Ovary (tissue), 3 donors: ENCODE results near the gene CLASP1.

Source experiments
- POLR2A ChIP-seq: fragments of 450-650 bp; IDR thresholded peaks from one replicate; pipeline ENCODE4 v1.6.1; 2017; ENCODE audit warnings: antibody characterized with exemption, mild to moderate bottlenecking, moderate library complexity
- TF ChIP-seq, protein P1 (sequence below), 3 donors: fragments of 450-650 bp in 2 of 3; fragments of 200-600 bp in 1 of 3; IDR thresholded peaks; one replicate each; pipeline versions ENCODE4 v1.5.1 to v1.8.0; 2016 to 2022; ENCODE audit warnings: antibody characterized with exemption in 3 of 3, mild to moderate bottlenecking in 1 of 3
- donor health status: DM: no; HTN: no; CAD: no.

DNA sequence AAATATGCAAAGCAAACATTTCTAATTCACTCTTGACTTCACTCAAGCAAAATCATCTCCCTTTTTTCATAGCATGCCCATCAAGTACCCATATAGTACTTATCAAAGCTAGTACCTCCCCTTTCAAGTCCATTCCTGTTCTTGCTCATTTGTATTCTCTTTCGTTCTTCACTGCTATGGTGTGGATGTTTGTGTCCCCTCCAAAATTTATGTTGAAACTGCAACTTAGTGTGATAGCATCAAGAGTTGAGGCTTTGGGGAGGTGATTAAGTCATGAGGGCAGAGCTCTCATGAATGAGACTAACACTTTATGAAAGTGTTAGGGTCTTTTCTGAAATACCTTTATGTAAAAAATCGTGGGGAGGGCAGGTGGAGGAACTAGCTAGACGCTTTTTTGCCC, 65.7 kb downstream of the CLASP1 start:
- TF ChIP-seq, protein P1, sequence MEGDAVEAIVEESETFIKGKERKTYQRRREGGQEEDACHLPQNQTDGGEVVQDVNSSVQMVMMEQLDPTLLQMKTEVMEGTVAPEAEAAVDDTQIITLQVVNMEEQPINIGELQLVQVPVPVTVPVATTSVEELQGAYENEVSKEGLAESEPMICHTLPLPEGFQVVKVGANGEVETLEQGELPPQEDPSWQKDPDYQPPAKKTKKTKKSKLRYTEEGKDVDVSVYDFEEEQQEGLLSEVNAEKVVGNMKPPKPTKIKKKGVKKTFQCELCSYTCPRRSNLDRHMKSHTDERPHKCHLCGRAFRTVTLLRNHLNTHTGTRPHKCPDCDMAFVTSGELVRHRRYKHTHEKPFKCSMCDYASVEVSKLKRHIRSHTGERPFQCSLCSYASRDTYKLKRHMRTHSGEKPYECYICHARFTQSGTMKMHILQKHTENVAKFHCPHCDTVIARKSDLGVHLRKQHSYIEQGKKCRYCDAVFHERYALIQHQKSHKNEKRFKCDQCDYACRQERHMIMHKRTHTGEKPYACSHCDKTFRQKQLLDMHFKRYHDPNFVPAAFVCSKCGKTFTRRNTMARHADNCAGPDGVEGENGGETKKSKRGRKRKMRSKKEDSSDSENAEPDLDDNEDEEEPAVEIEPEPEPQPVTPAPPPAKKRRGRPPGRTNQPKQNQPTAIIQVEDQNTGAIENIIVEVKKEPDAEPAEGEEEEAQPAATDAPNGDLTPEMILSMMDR (IDR thresholded peaks at IDR 0.05): no peak
- TF ChIP-seq POLR2A: no peak
